DOHH2 (cell line): ENCODE measurements around the gene ASTL.

ENCODE experiments used
- H3F3A ChIP-seq: fragments of 200-600 bp; sonication (generic), shearing (Covaris generic); 2 replicates; pipeline ENCODE4 v1.6.0; 2016; ENCODE audit warnings: antibody characterized with exemption, mild to moderate bottlenecking; ENCODE audit not compliant: control insufficient read depth, insufficient read depth
- H3K27ac ChIP-seq: fragments of 200-600 bp; sonication (generic); 2 replicates; pipeline ENCODE4 v1.5.1; 2014; ENCODE audit warnings: low read depth, mild to moderate bottlenecking, low read length, moderate library complexity
- H3K27me3 ChIP-seq: fragments of 200-600 bp; sonication (generic); 2 replicates; pipeline ENCODE4 v1.6.1; 2014; ENCODE audit warnings: mild to moderate bottlenecking, low read length, mixed read lengths; ENCODE audit not compliant: control insufficient read depth
- H3K36me3 ChIP-seq: fragments of 200-600 bp; sonication (generic); 2 replicates; pipeline ENCODE4 v1.6.1; 2014; ENCODE audit warnings: mild to moderate bottlenecking, low read length, moderate library complexity, mixed read lengths; ENCODE audit not compliant: control insufficient read depth
- H3K4me1 ChIP-seq: fragments of 200-600 bp; sonication (generic); 2 replicates; pipeline ENCODE4 v1.6.1; 2014; ENCODE audit warnings: mild to moderate bottlenecking, low read length, mixed read lengths; ENCODE audit not compliant: control insufficient read depth
- H3K4me2 ChIP-seq: fragments of 200-600 bp; sonication (generic); 2 replicates; pipeline ENCODE4 v1.6.0; 2014; ENCODE audit warnings: mild to moderate bottlenecking, low read length, moderate library complexity
- H3K4me3 ChIP-seq: fragments of 200-600 bp; sonication (generic); 2 replicates; pipeline ENCODE4 v1.5.1; 2014; ENCODE audit warnings: mild to moderate bottlenecking, low read length, mixed read lengths
- H3K79me2 ChIP-seq: fragments of 200-600 bp; sonication (generic); 2 replicates; pipeline ENCODE4 v1.6.1; 2014; ENCODE audit warnings: mild to moderate bottlenecking, low read length, mixed read lengths; ENCODE audit not compliant: control insufficient read depth
- H3K9me2 ChIP-seq: fragments of 200-600 bp; sonication (generic); replicated peaks from 2 replicates; pipeline ENCODE4 v1.6.1; 2014; ENCODE audit warnings: mild to moderate bottlenecking, low read length, mixed read lengths; ENCODE audit not compliant: control insufficient read depth
- H3K9me3 ChIP-seq: fragments of 200-600 bp; sonication (generic); 2 replicates; pipeline ENCODE4 v1.6.1; 2014; ENCODE audit warnings: antibody characterized with exemption, low read length, mixed read lengths; ENCODE audit not compliant: control insufficient read depth, insufficient read depth
- H4K20me1 ChIP-seq: fragments of 200-600 bp; sonication (generic); 2 replicates; pipeline ENCODE4 v1.6.0; 2014; ENCODE audit warnings: low read depth, mild to moderate bottlenecking, antibody characterized with exemption, low read length, moderate library complexity; ENCODE audit not compliant: control insufficient read depth, insufficient read depth
- EZH2phosphoT487 ChIP-seq: fragments of 200-600 bp; sonication (generic); IDR thresholded peaks from 2 replicates; pipeline ENCODE4 v1.6.1; 2017; ENCODE audit warnings: borderline replicate concordance, mild to moderate bottlenecking, antibody characterized with exemption, low read length, moderate library complexity, mixed read lengths
- TF ChIP-seq, protein P1 (sequence below): fragments of 200-600 bp; sonication (generic); IDR thresholded peaks from one replicate; pipeline ENCODE4 v1.5.1; 2014; ENCODE audit warnings: antibody characterized with exemption, mild to moderate bottlenecking, low read depth, low read length; ENCODE audit not compliant: poor library complexity, severe bottlenecking

The ASTL gene

DNA sequence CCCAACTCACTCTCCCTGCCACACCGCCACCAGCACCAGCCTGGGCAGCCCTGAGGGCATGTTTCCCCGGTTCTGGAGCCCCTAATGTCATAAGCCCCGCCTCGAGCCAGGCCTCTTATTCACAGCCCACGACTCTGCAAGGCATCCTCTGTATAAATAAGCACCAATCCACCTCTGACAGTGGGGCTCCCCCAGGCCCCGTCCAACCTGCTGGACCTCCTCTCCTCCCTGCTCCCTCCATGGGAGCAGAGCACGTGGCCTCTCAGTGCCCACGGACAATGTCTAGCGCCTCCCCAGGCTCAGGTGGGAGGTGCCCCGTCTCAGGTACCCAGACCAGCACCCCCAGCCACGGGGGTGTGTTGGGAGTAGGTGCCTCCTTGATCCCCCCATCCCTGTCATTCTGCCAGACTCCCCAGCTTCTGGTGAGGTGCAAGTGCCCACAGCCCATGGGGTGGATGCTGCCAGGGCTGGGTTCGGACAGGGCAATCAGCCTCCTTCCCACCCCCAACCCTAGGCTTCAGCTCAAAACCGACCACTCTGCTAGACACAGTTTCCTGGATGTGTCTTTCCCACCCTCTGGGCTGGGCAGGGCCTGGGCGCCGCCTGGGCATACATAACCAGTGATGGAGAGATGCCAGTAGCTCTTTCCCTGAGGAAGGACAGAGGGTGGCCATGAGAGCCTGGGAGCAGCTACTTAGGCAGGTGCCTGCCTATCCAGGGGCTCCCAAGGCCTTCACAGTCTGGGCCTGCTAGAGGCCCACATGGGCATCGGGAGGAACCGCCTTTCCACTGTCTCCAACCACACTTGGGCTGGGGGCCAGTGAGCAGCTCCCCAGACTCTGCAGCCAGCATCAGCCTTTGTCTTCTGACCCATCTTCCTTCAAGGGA is 20.4 kb downstream of the ASTL start:
- H3K4me1 ChIP-seq, result peaks cover 25% of the 10 kb centered on the region
- H3K79me2 ChIP-seq, result no peaks in the 10 kb centered on the region
- H3K9me3 ChIP-seq, result no peaks in the 10 kb centered on the region
- no peaks in the 10 kb centered on the region for H3K36me3 ChIP-seq
- H4K20me1 ChIP-seq, result no peaks in the 10 kb centered on the region
- peak overlapping the region; percentile 70 for H3K4me2 ChIP-seq
- H3K4me3 ChIP-seq, result peak overlapping the region; percentile 70
- H3K27ac ChIP-seq, result no peak overlapping the region
- H3K27me3 ChIP-seq, result peaks cover 33% of the 10 kb centered on the region
- no peaks in the 10 kb centered on the region for H3K9me2 ChIP-seq
- no peaks in the 10 kb centered on the region for H3F3A ChIP-seq
- TF ChIP-seq, protein P1, sequence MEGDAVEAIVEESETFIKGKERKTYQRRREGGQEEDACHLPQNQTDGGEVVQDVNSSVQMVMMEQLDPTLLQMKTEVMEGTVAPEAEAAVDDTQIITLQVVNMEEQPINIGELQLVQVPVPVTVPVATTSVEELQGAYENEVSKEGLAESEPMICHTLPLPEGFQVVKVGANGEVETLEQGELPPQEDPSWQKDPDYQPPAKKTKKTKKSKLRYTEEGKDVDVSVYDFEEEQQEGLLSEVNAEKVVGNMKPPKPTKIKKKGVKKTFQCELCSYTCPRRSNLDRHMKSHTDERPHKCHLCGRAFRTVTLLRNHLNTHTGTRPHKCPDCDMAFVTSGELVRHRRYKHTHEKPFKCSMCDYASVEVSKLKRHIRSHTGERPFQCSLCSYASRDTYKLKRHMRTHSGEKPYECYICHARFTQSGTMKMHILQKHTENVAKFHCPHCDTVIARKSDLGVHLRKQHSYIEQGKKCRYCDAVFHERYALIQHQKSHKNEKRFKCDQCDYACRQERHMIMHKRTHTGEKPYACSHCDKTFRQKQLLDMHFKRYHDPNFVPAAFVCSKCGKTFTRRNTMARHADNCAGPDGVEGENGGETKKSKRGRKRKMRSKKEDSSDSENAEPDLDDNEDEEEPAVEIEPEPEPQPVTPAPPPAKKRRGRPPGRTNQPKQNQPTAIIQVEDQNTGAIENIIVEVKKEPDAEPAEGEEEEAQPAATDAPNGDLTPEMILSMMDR, result peak; percentile 57
- TF ChIP-seq EZH2phosphoT487, result no peak

DNA sequence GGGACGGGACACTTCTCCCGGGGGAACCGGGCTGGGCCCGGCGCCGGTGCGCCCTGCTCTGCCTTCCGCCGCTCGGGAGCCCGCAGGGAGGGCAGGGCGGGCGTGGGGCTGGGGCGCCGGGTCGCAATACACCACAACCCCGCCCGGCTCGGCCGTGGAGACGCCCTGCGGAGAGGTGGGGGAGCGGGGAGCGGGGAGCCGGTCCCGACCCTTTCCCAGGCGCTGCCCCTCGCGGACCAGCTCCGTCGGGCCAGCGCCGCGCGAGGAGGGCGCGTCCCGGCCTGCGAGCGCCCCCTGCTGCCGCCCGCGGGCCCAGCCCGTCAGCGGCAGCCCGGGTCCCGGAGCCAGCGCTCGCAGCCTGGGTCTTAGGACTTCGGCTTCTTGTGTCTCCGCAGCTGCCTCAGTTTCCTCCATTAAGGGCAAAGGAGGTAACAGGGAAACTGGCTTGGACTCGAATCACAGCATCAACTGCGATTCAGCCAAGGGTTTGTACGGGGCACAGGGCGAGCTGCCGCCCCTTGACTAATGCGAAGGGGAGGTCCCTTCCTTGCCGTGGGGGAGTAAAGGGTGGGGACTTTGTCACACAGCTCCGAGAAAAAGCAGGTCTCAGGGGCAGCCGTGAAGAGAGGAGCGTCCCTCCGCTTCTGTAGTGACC is 21.3 kb downstream of the ASTL start:
- Histone ChIP-seq H3K36me3 (no peaks in the 10 kb centered on the region), H3K79me2 (no peaks in the 10 kb centered on the region), H3K27ac (no peak overlapping the region), H3K27me3 (peaks cover 30% of the 10 kb centered on the region), H3F3A (no peaks in the 10 kb centered on the region), H3K9me3 (no peaks in the 10 kb centered on the region), H3K4me3 (peak overlapping the region; percentile 70), H3K4me2 (peak overlapping the region; percentile 70), H4K20me1 (no peaks in the 10 kb centered on the region), H3K4me1 (peaks cover 25% of the 10 kb centered on the region), H3K9me2 (no peaks in the 10 kb centered on the region)
- no peak for TF ChIP-seq EZH2phosphoT487
- TF ChIP-seq, protein P1, result peak; percentile 63

- Histone ChIP-seq H3F3A (no peaks in the 10 kb centered on the region), H3K9me2 (no peaks in the 10 kb centered on the region), H3K79me2 (no peaks in the 10 kb centered on the region), H3K4me1 (peaks cover 25% of the 10 kb centered on the region), H3K9me3 (no peaks in the 10 kb centered on the region), H3K4me3 (peak within 1 kb of the TSS; percentile 70), H4K20me1 (no peaks in the 10 kb centered on the region), H3K36me3 (no peaks in the 10 kb centered on the region), H3K4me2 (peak within 1 kb of the TSS; percentile 70), H3K27me3 (peaks cover 26% of the 10 kb centered on the region), H3K27ac (no peak within 1 kb of the TSS)
- no peak for TF ChIP-seq EZH2phosphoT487
- TF ChIP-seq, protein P1, result no peak
These were observed 21.9 kb downstream of the ASTL start, which contains the start of gene ADRA2B for GRCh38 chr2:96116424-96116878. Gene ADRA2B (minus strand): TSS chr2:96116571. CDS start chr2:96116149, 422 bp downstream.
